ENCODE data around the gene MARCHF2.
"Not testable (repeated sequence)": the region's sequence is repeated elsewhere in the genome, so short reads cannot be mapped to it uniquely, and the experiment has no call there.

The MARCHF2 gene

GRCh38 chr19:8387688-8388611 is 25.2 kb upstream of the MARCHF2 start:
- no peak for DNase-seq

DNA sequence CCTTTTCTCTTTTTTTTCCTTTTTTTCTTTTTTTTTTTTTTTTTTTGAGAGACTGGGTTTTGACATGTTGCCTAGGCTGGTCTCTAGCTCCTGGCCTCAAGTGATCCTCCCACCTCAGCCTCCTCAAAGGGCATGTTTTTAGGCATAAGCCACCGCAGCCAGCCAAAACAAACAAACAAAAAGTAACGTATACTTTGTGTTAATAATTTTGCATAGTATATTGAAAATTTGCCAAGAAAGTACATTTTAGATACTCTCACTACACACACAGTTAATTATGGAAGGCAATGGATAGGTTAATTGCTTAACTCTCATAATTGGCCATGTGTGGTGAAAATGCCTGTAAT is 24.5 kb upstream of the MARCHF2 start:
- no peak for DNase-seq

GRCh38 chr19:8389891-8390616 is 23.1 kb upstream of the MARCHF2 start, which contains the start of gene RAB11B:
Gene RAB11B, plus strand, starts transcription at chr19:8390360. Its CDS starts 57 bp downstream, at chr19:8390417.
- DNase-seq: peak; percentile 96

GRCh38 chr19:8390617-8390981 is 22.5 kb upstream of the MARCHF2 start:
- DNase-seq: peak; percentile 93

- DNase-seq: no peak
These were observed 21.7 kb upstream of the MARCHF2 start for GRCh38 chr19:8391198-8392016.

DNA sequence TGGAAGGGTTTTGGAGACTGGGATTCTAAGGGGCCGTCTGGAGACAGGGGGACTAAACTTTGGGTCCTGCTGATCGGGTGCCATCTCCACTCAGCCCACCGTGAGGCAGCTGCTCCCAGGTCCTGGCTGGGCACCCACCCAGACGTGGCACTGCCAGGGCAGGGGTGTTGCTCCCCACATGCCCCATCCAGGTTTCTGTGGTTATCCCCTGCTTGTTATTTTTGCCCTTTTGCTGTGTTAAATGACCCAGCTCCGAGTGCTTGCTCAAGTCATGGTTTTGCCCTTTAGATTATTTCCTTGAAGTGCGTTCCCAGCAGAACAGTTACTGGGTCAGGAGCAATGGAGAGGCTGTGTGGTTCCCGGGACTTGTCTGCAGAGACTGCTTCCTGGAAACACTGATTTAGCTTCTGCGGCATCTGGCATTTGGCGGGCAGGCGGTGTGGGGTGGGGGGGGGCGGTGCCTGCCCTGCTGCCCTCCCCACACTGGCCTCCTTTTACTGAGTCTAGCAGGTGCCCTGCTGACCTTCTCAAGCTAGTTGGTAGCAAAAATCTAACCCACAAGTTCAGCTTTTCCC is 21.0 kb upstream of the MARCHF2 start:
- DNase-seq: no peak

DNA sequence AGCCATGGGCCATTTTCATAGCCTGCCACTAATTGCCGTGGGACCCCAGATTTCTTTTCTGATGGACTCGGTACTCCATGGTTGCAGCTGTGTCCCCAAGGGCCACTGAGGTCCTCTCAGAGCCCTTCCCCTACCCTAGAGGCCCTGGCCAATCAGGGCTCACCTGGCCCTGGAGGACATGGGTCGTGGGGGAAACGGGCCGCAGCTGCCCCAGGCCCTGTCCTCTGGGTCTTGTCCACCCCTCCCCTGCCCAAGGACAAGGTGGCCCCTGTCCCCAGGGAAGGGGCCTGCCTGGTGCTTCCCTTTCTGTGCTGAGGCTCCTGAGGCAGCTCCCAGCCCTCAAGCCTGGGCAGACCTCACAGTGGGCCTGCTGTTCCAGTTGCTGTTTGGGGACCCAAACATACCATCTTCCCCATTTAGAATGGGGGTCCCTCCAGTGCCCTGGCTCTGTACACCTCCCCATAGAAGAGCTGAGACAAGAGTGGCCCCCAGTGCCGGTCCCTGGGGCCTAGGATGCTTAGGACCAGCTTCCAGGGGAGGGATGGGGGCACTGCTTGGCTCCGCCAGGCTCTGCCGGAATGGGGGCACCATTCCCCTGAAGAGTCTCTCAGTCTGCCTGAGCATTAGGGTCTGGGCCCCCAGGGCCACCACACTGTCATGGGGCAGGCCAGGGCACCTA is 19.8 kb upstream of the MARCHF2 start:
- DNase-seq: no peak

GRCh38 chr19:8393871-8394250 is 19.2 kb upstream of the MARCHF2 start:
- no peak for DNase-seq

DNA sequence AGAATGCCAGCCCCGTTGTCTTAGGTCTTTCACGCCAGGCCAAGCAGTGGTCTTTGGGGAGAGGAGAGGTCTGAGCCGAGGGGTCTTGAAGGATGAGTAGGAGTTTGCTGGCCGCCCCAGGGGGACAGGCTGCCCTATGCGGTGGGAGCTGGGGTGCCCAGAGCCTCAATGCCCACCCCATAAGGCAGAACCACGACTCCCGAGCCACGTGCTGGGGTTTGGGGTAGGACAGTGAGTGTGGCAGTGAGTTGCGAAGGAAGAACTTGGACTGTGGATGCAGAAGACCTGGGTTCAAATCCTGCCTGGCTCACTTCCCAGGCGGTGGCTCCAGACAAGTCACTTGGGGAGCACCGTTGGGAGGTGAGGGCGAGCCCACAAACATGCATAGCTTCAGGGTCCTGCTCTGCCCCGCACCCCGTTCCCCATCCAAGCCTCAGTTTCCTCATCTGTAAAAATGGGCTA is 17.5 kb upstream of the MARCHF2 start:
- no peak for DNase-seq

GRCh38 chr19:8396185-8396562 is 16.9 kb upstream of the MARCHF2 start:
- DNase-seq: no peak

DNA sequence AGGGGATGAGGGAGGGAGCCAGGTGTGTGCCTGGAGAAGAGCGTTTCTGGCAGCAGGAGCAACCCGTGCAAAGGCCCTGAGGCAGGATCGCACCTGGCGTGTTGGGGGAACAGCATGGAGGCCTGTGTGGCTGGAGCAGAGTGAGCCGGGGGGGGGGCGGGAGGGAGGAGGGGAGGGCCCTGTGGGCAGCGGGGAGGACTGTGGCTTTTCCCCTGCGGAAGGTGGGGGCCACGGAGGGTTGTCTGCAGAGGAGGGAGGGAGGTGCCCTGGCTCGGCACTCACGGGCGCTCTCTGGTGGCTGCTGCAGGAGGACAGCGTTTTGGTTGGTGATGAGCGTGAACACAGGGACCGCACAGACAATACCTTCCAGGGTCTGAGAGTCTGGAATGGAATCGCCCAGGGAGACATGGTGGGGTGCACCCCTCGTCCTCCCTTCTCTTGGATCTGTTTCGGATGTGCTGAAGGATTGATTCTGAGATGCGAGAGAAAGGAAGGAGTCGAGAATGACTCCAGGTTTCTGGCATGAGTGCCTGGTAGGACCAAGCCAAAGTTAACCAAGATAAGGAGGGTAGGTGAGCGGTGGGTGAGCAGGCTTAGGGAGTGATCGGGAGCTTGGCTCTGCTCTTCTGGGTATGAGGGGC is 16.4 kb upstream of the MARCHF2 start:
- DNase-seq: peak; percentile 69

- DNase-seq: no peak
These were observed 15.8 kb upstream of the MARCHF2 start for GRCh38 chr19:8397271-8397670.

- DNase-seq: no peak
These were observed 15.3 kb upstream of the MARCHF2 start for GRCh38 chr19:8397746-8398310.

DNA sequence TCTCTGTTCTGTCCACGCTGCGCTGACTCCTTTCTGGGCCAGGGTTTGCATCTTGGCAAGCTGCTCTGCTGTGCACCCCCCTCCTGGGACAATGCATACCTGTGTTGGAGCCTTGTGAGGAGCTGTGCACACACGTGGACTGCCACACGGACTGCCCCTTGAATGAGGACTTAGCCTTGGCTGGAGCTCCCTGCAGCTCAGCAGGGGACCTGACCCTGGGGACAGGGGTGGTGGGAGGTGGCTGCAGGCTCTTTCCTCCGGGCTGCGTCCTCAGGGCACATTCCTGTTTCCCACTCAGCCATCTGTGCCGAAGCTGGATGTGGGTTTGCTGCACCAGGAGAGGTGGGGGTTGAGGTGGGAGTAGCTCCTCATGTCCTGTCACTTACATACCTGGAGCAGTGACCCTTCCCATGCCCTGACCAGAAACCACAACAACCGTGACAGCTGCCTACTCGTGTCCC is 14.8 kb upstream of the MARCHF2 start:
- no peak for DNase-seq

DNA sequence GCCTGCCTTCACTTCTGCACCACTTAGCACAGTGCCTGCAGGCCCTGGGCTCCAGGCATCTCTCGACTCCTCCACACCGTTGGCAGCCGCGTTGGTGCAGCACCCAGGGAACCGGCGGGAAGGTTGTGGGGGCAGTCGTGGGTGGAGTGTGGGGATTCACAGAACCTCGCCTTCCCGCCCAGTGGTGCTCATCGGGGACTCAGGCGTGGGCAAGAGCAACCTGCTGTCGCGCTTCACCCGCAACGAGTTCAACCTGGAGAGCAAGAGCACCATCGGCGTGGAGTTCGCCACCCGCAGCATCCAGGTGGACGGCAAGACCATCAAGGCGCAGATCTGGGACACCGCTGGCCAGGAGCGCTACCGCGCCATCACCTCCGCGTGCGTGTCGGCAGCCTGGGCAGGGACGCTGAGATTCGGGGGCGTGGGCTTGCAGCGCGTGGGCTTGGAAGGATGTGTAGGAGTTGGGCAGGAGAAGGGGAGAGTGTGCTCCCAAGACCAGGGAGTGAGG is 13.4 kb upstream of the MARCHF2 start:
- DNase-seq: no peak

DNA sequence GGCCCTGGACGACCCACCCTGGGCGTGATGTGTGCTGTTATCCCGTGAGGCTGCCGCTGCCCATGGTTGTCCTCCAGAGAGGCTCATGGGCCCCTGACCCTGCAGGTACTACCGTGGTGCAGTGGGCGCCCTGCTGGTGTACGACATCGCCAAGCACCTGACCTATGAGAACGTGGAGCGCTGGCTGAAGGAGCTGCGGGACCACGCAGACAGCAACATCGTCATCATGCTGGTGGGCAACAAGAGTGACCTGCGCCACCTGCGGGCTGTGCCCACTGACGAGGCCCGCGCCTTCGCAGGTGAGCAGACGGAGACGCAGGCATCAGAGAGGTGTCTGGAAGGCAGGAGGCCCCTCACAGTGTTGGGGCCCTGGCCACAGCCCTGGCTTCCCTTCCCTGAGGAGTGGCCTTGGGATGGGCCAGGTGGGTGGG is 11.1 kb upstream of the MARCHF2 start:
- no peak for DNase-seq

DNA sequence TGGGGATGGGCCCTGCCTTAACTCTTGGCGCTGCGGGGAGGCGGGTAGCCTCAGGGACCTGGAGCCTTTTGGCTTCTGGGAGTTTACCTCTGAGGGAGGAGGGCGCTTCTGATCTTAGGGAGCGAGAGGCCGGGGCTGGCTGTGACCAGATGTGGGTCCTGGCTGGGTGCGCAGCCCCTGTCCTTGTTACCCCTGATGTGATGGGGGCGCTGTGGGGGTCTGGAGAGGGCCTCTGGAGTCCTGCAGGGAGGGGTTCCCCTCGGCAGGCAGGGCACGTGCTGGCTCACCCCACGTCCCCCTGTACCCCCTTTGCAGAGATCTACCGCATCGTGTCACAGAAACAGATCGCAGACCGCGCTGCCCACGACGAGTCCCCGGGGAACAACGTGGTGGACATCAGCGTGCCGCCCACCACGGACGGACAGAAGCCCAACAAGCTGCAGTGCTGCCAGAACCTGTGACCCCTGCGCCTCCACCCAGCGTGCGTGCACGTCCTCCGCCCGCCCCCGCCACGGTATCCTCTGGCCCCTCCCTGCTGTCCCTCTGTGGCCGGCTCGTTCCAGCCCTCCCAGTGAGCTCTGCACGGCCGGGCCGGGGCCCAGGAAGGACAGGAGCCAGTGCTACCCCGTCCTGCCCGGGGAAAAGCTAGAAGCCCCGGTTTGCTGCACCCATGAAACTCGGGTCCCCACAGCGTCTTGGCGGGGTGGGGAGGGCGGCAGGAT is 9.8 kb upstream of the MARCHF2 start:
- no peak for DNase-seq

DNA sequence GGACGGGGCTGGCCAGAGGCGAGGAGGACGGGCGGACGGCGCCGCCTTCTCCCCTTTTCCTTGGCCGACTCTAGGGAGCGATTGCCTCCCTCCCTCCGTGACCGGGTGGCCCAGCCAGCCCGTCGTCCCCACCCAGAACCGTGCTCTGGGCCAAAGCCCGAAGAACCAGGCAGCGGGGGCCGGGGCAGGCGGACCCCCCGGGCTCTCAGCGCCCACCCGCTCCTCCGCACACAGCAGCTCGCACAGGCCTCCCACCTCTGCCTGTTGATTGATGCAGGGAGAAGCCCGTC is 9.3 kb upstream of the MARCHF2 start:
- no peak for DNase-seq

GRCh38 chr19:8404391-8405151 is 8.5 kb upstream of the MARCHF2 start:
- no peak for DNase-seq

DNA sequence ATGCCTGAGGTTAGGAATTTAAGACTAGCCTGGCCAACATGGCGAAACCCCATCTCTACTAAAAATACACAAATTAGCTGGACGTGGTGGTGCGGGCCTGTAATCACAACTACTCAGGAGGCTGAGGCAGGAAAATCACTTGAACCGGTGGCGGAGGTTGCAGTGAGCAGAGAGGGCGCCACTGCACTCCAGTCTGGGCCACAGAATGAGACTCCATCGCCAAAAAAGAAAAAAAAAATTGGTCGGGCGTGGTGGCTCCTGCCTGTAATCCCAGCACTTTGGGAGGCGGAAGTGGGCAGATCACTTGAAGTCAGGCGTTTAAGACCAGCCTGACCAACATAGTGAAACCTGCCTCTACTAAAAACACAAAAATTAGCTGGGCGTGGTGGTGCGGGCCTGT is 2.4 kb upstream of the MARCHF2 start:
- not testable (repeated sequence) for DNase-seq

Data from activated T-cell treated with anti-CD3 and anti-CD28 coated beads, Interleukin-2, amount 50 U/mL, for 1 hour (primary cell).